GM12892 (cell line): ENCODE measurements around the gene POLR3B.

ENCODE experiments used
- POLR2A ChIP-seq: IDR thresholded peaks from 2 replicates; pipeline ENCODE4 v1.6.1; 2011; ENCODE audit warnings: low read depth, low read length, control low read depth
- POLR2AphosphoS5 ChIP-seq: IDR thresholded peaks from 2 replicates; pipeline ENCODE4 v1.6.1; 2011; ENCODE audit warnings: low read depth, low read length, control low read depth

GRCh38 chr12:106488884-106489283 is 131.3 kb downstream of the POLR3B start:
- TF ChIP-seq POLR2AphosphoS5 (no peak), POLR2A (no peak)
